HEK293T (cell line): ENCODE measurements around the gene IGSF3.
"Not testable (repeated sequence)": the region's sequence is repeated elsewhere in the genome, so short reads cannot be mapped to it uniquely, and the experiment has no call there.

Experiments used
- CTCF ChIA-PET: fragments of 350-600 bp; formaldehyde crosslinking; extraction: SDS; loops from one replicate; lab custom pipeline; 2021; ENCODE audit warnings: antibody characterized with exemption, inconsistent platforms; lab: Yijun Ruan, JAX
- POLR2A ChIA-PET: fragments of 350-600 bp; formaldehyde crosslinking; extraction: SDS; loops from one replicate; lab custom pipeline; 2020; ENCODE audit warnings: antibody characterized with exemption, inconsistent platforms; lab: Yijun Ruan, JAX
- DNase-seq: peaks from one replicate; pipeline ENCODE4 v3.0.0; 2012; ENCODE audit warnings: mixed read lengths; ENCODE audit errors: extremely low spot score
- ARNT ChIP-seq: fragments of 450-650 bp; IDR thresholded peaks from 2 replicates; pipeline ENCODE4 v1.6.1; 2017; ENCODE audit warnings: mild to moderate bottlenecking
- BHLHE40 ChIP-seq: fragments of 450-650 bp; IDR thresholded peaks from 2 replicates; pipeline ENCODE4 v1.6.1; 2016; ENCODE audit warnings: mild to moderate bottlenecking, moderate library complexity, borderline replicate concordance
- CTBP1 ChIP-seq: fragments of 450-650 bp; IDR thresholded peaks from 2 replicates; pipeline ENCODE4 v1.6.1; 2016; ENCODE audit warnings: borderline replicate concordance
- ELF4 ChIP-seq: fragments of 450-650 bp; IDR thresholded peaks from 2 replicates; pipeline ENCODE4 v1.6.1; 2017; ENCODE audit warnings: antibody characterized with exemption
- FOXA1 ChIP-seq: fragments of 450-650 bp; IDR thresholded peaks from 2 replicates; pipeline ENCODE4 v1.6.1; 2016; ENCODE audit warnings: mild to moderate bottlenecking
- FOXK2 ChIP-seq: fragments of 450-650 bp; IDR thresholded peaks from 2 replicates; pipeline ENCODE4 v1.6.1; 2016; ENCODE audit warnings: mild to moderate bottlenecking
- FOXM1 ChIP-seq: fragments of 450-650 bp; IDR thresholded peaks from 2 replicates; pipeline ENCODE4 v1.6.1; 2017; ENCODE audit warnings: mild to moderate bottlenecking, borderline replicate concordance
- HDGF ChIP-seq: fragments of 450-650 bp; IDR thresholded peaks from 2 replicates; pipeline ENCODE4 v1.6.1; 2017; ENCODE audit warnings: antibody characterized with exemption, borderline replicate concordance
- L3MBTL2 ChIP-seq: fragments of 450-650 bp; conservative IDR thresholded peaks from 2 replicates; pipeline ENCODE4 v1.6.1; 2016; ENCODE audit warnings: mild to moderate bottlenecking
- LEF1 ChIP-seq: fragments of 450-650 bp; IDR thresholded peaks from 2 replicates; pipeline ENCODE4 v1.6.1; 2017; ENCODE audit warnings: mild to moderate bottlenecking, borderline replicate concordance
- NFRKB ChIP-seq: fragments of 450-650 bp; IDR thresholded peaks from 2 replicates; pipeline ENCODE4 v1.6.1; 2016; ENCODE audit warnings: mild to moderate bottlenecking, moderate library complexity
- SP1 ChIP-seq: fragments of 450-650 bp; IDR thresholded peaks from 2 replicates; pipeline ENCODE4 v1.6.1; 2017
- SUZ12 ChIP-seq: fragments of 450-650 bp; IDR thresholded peaks from 2 replicates; pipeline ENCODE4 v1.6.1; 2016; ENCODE audit warnings: mild to moderate bottlenecking
- TARDBP ChIP-seq: fragments of 450-650 bp; IDR thresholded peaks from 2 replicates; pipeline ENCODE4 v1.6.1; 2016
- ZNF384 ChIP-seq: fragments of 450-650 bp; IDR thresholded peaks from 2 replicates; pipeline ENCODE4 v1.6.1; 2016
- TF ChIP-seq, protein P1 (sequence below): fragments of 450-650 bp; IDR thresholded peaks from 2 replicates; pipeline ENCODE4 v1.6.1; 2016

IGSF3 gene

DNA sequence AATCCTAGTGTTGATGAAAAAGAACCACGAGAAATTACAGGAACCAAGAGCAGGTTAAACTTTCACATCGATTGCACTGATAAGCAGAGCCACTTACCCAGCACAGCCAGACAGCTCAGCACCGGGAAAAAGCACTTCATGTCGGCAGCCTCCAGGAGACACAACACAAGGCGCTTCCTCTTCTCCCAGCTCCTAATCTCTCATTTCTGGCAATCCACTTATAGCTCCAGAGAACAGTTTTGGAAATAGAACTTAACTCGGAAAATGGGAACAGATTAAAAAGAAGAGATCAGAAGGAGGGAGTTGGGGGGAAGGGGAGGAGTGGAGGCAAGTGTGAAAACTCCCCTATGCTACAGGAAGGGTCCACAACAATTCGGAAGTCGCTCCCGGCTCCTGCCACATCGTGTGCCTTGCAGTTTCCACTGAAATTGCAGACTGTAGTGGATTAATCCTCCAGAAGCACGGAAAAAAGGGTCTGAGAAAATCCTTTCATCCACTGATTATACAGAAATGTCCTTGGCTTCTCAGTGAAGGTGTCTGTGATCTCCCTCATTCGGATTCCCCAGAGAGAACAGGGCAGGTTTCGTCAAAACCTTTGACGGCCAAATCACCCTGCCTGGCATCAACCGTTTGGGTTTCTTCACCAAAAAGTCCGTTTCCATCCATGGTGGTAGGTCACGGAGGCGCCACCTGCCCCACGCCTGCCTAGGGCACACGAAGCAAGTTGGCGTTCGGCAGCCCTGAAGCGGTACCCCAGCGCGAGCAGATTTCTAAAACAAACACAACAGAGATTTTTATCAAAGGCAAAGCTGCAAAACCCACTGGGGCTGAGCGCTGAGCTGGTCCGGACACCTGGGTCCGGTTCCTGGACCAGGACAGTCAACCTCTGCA, 1.1 kb downstream of the IGSF3 start:
- DNase-seq = no peak
- TF ChIP-seq SUZ12 = no peak
- TF ChIP-seq CTBP1 = no peak
- peak; percentile 57 for TF ChIP-seq L3MBTL2
- TF ChIP-seq, protein P1, sequence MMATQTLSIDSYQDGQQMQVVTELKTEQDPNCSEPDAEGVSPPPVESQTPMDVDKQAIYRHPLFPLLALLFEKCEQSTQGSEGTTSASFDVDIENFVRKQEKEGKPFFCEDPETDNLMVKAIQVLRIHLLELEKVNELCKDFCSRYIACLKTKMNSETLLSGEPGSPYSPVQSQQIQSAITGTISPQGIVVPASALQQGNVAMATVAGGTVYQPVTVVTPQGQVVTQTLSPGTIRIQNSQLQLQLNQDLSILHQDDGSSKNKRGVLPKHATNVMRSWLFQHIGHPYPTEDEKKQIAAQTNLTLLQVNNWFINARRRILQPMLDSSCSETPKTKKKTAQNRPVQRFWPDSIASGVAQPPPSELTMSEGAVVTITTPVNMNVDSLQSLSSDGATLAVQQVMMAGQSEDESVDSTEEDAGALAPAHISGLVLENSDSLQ = no peak
- TF ChIP-seq NFRKB = no peak
- CTCF ChIA-PET = no interaction called here
- POLR2A ChIA-PET = interaction anchor here (0.6 to 1.0 kb wide), 2 partner anchors 95 to 394 kb away, joined by 3 read pairs; partner anchors contain the start of gene TTF2

DNA sequence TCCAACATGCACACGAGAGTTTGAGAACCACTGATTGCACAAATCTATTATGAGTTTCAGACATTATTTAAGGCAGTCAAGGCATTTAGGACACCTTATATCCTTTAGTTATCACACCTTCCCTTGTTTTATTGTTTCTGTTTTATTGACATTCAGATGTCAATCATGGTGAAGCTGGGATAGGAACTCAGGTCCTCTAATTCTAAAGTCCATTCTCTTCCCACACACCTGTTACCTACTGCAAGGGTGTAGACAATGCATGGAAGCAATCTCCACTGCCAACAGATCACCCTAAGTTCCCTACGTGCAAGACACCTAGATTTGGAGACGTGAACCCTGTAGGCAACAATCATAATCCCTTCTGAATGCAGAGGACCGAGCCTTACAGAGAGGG, 2.6 kb downstream of the IGSF3 start:
- TF ChIP-seq ARNT = no peak
- TF ChIP-seq FOXA1 = no peak
- TF ChIP-seq NFRKB = no peak
- TF ChIP-seq, protein P1 = peak; percentile 36; the same call in 1 of the 2 replicates
- no peak for TF ChIP-seq FOXK2
- no peak for DNase-seq
- CTCF ChIA-PET = no interaction called here
- POLR2A ChIA-PET = no interaction called here

DNA sequence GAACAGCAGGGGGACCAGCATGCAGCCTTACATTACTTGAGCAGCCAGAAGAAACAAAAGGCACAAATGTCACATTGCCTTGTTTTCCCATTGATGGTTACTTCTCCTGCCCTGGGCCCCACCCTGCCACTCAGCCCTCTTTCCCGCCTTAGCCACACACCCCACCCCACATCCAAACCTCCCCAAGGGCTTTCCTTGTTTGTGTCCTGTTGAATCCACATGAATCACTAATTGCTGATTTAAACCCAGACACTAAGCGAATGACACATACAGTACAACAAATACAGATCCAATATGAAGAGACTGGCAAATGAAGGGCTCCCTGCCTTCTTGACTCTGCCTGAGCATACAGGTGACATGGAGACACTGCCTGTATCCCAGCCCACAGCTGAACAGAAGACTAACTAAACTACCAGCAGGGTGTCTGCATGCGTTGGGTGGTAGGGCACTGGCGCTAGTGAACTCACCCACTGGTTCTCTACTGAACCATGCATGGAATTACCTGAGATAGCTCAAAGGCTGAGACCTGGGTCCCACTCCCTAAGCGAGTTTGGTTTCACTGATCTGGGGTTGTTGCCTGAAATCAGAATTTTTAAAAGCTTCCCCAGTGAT, 3.1 kb downstream of the IGSF3 start:
- POLR2A ChIA-PET = no interaction called here
- CTCF ChIA-PET = interaction anchor here (0.6 kb wide), 1 partner anchor 393 kb away, joined by 4 read pairs; no protein-coding TSS in a partner anchor

DNA sequence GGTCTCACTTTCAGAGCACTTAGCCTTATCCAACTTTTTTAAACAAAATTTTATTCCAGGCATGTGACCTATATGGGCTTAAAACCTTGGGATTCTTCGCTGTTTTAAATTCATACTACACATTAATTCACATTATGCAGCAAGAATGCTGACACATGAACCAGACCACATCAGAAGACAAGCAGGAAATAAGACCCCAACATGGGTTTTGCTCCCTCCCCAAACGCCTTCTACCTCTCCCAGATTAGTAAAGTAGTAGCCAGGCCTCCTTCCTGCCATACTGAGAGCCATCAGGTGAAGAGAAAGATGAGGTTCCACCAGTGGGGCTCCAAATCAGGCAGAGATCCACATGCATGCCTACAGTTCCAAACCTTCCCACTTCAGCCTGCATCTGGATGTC, 3.7 kb downstream of the IGSF3 start:
- CTCF ChIA-PET = no interaction called here
- DNase-seq = no peak
- POLR2A ChIA-PET = no interaction called here
- TF ChIP-seq ELF4 = no peak
- no peak for TF ChIP-seq TARDBP
- no peak for TF ChIP-seq NFRKB
- no peak for TF ChIP-seq FOXA1
- no peak for TF ChIP-seq SUZ12
- TF ChIP-seq CTBP1 = no peak
- TF ChIP-seq L3MBTL2 = no peak
- no peak for TF ChIP-seq FOXM1
- TF ChIP-seq HDGF = no peak
- TF ChIP-seq FOXK2 = no peak

More for the DNA sequence above, 3.1 kb downstream of the IGSF3 start:
- DNase-seq = no peak
- no peak for TF ChIP-seq ARNT
- no peak for TF ChIP-seq BHLHE40
- no peak for TF ChIP-seq FOXM1
- TF ChIP-seq HDGF = no peak
- no peak for TF ChIP-seq FOXK2
- TF ChIP-seq LEF1 = no peak
- TF ChIP-seq NFRKB = no peak
- TF ChIP-seq TARDBP = no peak
- no peak for TF ChIP-seq SUZ12

DNA sequence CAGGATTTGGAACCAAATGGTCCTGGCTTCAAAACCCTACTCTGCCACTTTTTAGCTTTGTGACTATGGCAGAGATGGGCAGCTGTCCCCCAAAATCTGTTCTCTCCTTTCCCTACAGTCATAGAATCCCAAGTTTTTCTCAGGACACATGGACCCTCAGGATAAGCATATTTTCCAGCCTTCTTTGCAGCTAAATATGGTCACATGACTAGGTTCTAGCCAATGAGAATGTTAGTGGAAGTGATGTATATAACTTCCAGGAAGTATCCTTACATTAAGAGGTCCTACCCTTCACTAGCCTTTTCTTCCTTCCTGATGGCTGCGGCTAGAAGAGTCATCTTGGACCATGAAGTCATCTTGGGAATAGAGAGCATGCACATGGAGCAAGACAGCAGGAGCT, 5.9 kb downstream of the IGSF3 start:
- ChIA-PET CTCF (no interaction called here), POLR2A (no interaction called here)
- DNase-seq = no peak
- no peak for TF ChIP-seq HDGF
- TF ChIP-seq, protein P1 = no peak
- no peak for TF ChIP-seq SUZ12
- TF ChIP-seq ELF4 = no peak
- no peak for TF ChIP-seq FOXM1
- TF ChIP-seq LEF1 = no peak
- no peak for TF ChIP-seq TARDBP
- TF ChIP-seq CTBP1 = no peak
- no peak for TF ChIP-seq FOXA1
- TF ChIP-seq NFRKB = no peak
- TF ChIP-seq ARNT = no peak
- TF ChIP-seq FOXK2 = no peak
- no peak for TF ChIP-seq ZNF384
- TF ChIP-seq SP1 = no peak
- no peak for TF ChIP-seq BHLHE40
- TF ChIP-seq L3MBTL2 = no peak

DNA sequence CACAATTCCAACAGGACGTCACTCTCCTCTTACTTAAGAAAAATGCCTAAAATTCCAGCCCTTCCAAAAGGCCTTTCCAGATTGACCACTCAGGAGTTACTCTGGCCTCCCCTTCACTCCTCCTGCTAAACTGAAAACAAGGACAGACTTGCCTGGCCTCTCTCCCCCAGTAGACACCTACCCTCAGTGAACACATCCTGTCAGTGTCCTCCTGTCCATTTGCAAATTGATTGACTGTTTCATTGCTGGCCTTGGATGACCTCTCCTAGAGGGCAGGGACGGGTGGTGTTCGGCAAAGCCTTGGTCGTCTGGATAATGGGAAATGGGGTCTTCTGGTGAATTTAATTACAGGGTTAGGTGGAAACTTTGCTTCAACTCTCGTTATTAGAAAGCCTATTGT, 8.9 kb downstream of the IGSF3 start:
- CTCF ChIA-PET, DNase-seq, POLR2A ChIA-PET: not testable (repeated sequence)

DNA sequence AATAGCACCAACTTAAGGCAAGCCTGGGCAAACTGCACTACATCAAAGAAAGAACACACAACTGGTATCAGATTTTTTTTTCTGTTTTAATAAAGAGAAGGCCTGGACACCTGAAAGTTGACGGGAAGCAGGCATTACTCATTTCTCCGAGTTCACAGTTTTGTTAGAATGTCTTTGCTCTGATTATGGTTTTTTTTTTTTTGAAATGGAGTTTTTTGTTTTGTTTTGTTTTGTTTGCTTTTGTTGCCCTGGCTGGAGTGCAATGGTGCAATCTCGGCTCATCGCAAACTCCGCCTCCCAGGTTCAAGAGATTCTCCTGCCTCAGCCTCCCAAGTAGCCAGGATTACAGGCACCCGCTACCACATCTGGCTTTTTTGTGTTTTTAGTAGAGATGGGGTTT, 9.7 kb downstream of the IGSF3 start:
- CTCF ChIA-PET, POLR2A ChIA-PET, DNase-seq: not testable (repeated sequence)
